PC-3 (cell line): ENCODE data around the gene HTT-AS. TPM values are rescaled to one million over a fixed set of nuclear protein-coding genes. Genes with fewer than 3 reads are reported as not detected.

Experiments
- ATAC-seq: fragments of 200-7000 bp; cut with Tn5 transposase; 2 replicates; pipeline ENCODE4 v1.9.1; 2020; ENCODE audit warnings: mild to moderate bottlenecking, moderate library complexity
- BruUV-seq: library from RNA; stranded (reverse); fragments of 400-500 nt; replicated peaks from 2 replicates; lab custom pipeline; 2021; lab: Mats Ljungman, UMichigan
- CTCF ChIA-PET: fragments of 300-600 bp; sonication (Branson Sonifier 250); formaldehyde crosslinking; loops from one replicate; lab custom pipeline; 2022; ENCODE audit warnings: antibody characterized with exemption; lab: Charles Lee
- POLR2A ChIA-PET: fragments of 300-600 bp; sonication (Branson Sonifier 250); formaldehyde crosslinking; loops from one replicate; lab custom pipeline; 2022; ENCODE audit warnings: antibody characterized with exemption; ENCODE audit not compliant: unreplicated experiment; lab: Charles Lee
- DNase-seq: peaks from one replicate; pipeline ENCODE4 v3.0.0-alpha.2; 2015
- H2AFZ ChIP-seq: fragments of 300-600 bp; sonication (generic); 2 replicates; pipeline ENCODE4 v1.6.0; 2016; ENCODE audit warnings: antibody characterized with exemption, low read length
- H3F3A ChIP-seq: fragments of 300-600 bp; sonication (generic); one replicate; pipeline ENCODE4 v1.6.0; 2017; ENCODE audit warnings: antibody characterized with exemption, low read length, control low read depth, mild to moderate bottlenecking; ENCODE audit not compliant: unreplicated experiment
- H3K27ac ChIP-seq: fragments of 300-600 bp; sonication (generic); 2 replicates; pipeline ENCODE4 v1.5.1; 2016; ENCODE audit warnings: mild to moderate bottlenecking, low read length
- H3K27me3 ChIP-seq: fragments of 300-600 bp; sonication (generic); 2 replicates; pipeline ENCODE4 v1.6.1; 2016; ENCODE audit warnings: low read length, mixed read lengths
- H3K36me3 ChIP-seq: fragments of 300-600 bp; sonication (generic); 2 replicates; pipeline ENCODE4 v1.6.1; 2016; ENCODE audit warnings: low read depth, mixed run types, low read length, mixed read lengths
- H3K4me1 ChIP-seq: fragments of 300-600 bp; sonication (generic); 2 replicates; pipeline ENCODE4 v1.5.1; 2016; ENCODE audit warnings: low read length; ENCODE audit not compliant: insufficient read depth
- H3K4me2 ChIP-seq: fragments of 300-600 bp; sonication (generic); 2 replicates; pipeline ENCODE4 v1.6.0; 2016; ENCODE audit warnings: low read length
- H3K4me3 ChIP-seq: fragments of 300-600 bp; sonication (generic); 2 replicates; pipeline ENCODE4 v1.5.1; 2016; ENCODE audit warnings: mild to moderate bottlenecking, low read length, mixed read lengths
- H3K79me2 ChIP-seq: fragments of 300-600 bp; sonication (generic); 2 replicates; pipeline ENCODE4 v1.6.1; 2017; ENCODE audit warnings: low read length, mixed read lengths
- H3K9ac ChIP-seq: fragments of 300-600 bp; sonication (generic); 2 replicates; pipeline ENCODE4 v1.6.0; 2016; ENCODE audit warnings: mild to moderate bottlenecking, low read length
- H3K9me2 ChIP-seq: fragments of 300-600 bp; sonication (generic); replicated peaks from 2 replicates; pipeline ENCODE4 v1.6.1; 2016; ENCODE audit warnings: mixed run types, low read length, mixed read lengths
- H3K9me3 ChIP-seq: fragments of 300-600 bp; sonication (generic); 2 replicates; pipeline ENCODE4 v1.6.1; 2016; ENCODE audit warnings: low read length, mixed read lengths
- H4K20me1 ChIP-seq: fragments of 300-600 bp; sonication (generic); 2 replicates; pipeline ENCODE4 v1.6.1; 2016; ENCODE audit warnings: low read length, mixed read lengths
- EZH2 ChIP-seq: fragments of 300-600 bp; sonication (generic); IDR thresholded peaks from one replicate; pipeline ENCODE4 v1.6.1; 2017; ENCODE audit warnings: antibody characterized with exemption, mild to moderate bottlenecking, low read length; ENCODE audit not compliant: unreplicated experiment
- EZH2phosphoT487 ChIP-seq: fragments of 300-600 bp; sonication (generic); IDR thresholded peaks from 2 replicates; pipeline ENCODE4 v1.6.1; 2018; ENCODE audit warnings: mild to moderate bottlenecking, antibody characterized with exemption, low read length, borderline replicate concordance
- intact Hi-C: fragments of 100-400 bp; cut with micrococcal nuclease; formaldehyde crosslinking; loops from 2 replicates; pipeline ENCODE4 v1.9.0; 2023
- total RNA-seq: library from RNA; depleted of rRNA; stranded (reverse); fragments of >200 nt; gene quantifications from 2 replicates; pipeline ENCODE4 v1.2.3, GENCODE V29; 2014
- TF ChIP-seq, protein P1 (sequence below): fragments of 300-600 bp; sonication (generic); conservative IDR thresholded peaks from 2 replicates; pipeline ENCODE4 v1.5.1; 2017; ENCODE audit warnings: antibody characterized with exemption, low read depth, mild to moderate bottlenecking, low read length

Gene HTT-AS
- total RNA-seq, 1 experiment from 2014 or later, result not detected

DNA sequence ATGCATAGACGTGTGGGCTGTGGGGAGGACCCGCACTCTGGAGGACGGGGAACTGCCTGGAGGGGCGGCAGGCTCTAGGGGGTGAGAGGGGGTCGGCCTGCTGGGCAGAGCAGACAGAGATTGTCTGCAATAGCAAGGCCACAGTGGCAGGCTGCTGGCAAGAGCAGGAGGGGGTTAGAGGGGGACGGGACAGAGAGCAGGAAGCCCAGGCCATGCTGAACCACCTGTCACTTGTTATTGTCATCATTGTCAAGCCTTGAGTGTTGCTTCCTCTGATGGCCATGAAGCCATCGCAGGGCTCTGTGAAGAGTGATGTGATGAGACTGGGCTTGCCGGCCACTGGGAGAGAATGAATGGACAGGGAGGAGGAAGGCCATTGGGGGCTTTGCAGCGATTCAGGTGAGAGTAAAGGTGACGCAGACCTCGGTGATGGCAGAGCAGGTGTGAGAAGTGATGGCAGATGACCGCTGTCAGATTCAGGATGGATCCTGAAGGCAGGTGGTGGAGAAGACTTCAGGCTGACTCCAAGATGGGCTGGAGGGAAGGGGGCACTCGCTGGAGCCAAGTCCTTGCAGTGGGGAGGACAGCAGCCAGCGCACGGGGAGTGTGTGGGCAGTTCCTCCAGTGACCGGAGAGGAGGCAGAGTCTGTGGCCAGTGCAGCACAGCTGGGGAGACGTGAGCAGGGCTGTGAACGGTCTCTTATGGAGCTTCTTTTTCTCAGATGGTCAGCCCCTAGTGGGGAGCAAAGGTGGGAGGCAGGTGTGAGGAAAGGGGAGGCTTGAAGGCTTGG, 43.6 kb downstream of the HTT-AS start:
- no peak overlapping the region for H3K9ac ChIP-seq
- no peak overlapping the region for H2AFZ ChIP-seq
- H3F3A ChIP-seq, result no peaks in the 10 kb centered on the region
- H3K4me2 ChIP-seq, result no peak overlapping the region
- TF ChIP-seq, protein P1, sequence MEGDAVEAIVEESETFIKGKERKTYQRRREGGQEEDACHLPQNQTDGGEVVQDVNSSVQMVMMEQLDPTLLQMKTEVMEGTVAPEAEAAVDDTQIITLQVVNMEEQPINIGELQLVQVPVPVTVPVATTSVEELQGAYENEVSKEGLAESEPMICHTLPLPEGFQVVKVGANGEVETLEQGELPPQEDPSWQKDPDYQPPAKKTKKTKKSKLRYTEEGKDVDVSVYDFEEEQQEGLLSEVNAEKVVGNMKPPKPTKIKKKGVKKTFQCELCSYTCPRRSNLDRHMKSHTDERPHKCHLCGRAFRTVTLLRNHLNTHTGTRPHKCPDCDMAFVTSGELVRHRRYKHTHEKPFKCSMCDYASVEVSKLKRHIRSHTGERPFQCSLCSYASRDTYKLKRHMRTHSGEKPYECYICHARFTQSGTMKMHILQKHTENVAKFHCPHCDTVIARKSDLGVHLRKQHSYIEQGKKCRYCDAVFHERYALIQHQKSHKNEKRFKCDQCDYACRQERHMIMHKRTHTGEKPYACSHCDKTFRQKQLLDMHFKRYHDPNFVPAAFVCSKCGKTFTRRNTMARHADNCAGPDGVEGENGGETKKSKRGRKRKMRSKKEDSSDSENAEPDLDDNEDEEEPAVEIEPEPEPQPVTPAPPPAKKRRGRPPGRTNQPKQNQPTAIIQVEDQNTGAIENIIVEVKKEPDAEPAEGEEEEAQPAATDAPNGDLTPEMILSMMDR, result no peak
- TF ChIP-seq EZH2phosphoT487 (no peak), EZH2 (no peak)
- H3K27ac ChIP-seq, result no peak overlapping the region
- no peaks in the 10 kb centered on the region for H3K9me3 ChIP-seq
- no peaks in the 10 kb centered on the region for H3K36me3 ChIP-seq
- ChIA-PET CTCF (interaction anchor here (0.6 kb wide), 1 partner anchor 54 kb away, joined by 3 read pairs; no protein-coding TSS in a partner anchor), POLR2A (no interaction called here)
- no peak for DNase-seq
- H3K79me2 ChIP-seq, result no peaks in the 10 kb centered on the region
- no peak overlapping the region for H3K4me3 ChIP-seq
- H3K27me3 ChIP-seq, result no peaks in the 10 kb centered on the region
- intact Hi-C loops, result no loop called here
- ATAC-seq, result no peak
- H3K9me2 ChIP-seq, result no peaks in the 10 kb centered on the region
- no peaks in the 10 kb centered on the region for H3K4me1 ChIP-seq
- no peaks in the 10 kb centered on the region for H4K20me1 ChIP-seq
- no TSS peak for BruUV-seq

DNA sequence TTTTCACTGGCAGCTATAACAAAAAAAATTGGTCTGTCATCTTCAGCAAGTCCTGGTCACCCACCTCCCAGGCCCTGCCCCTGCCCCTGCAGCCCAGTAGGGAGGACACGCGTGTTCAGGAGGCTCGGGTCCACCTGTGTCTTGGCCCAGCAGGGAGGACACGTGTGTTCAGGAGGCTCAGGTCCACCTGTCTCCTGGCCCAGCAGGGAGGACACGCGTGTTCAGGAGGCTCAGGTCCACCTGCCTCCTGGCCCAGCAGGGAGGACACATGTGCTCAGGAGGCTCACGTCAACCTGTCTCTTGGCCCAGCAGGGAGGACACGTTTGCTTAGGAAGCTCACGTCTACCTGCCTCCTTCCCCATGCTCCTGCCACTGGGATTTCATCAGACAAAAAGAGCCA, 44.9 kb downstream of the HTT-AS start:
- intact Hi-C loops, result no loop called here
- no peak overlapping the region for H3K4me3 ChIP-seq
- BruUV-seq, result no TSS peak
- H3K36me3 ChIP-seq, result no peaks in the 10 kb centered on the region
- TF ChIP-seq, protein P1, result no peak
- TF ChIP-seq EZH2 (no peak), EZH2phosphoT487 (no peak)
- H3K4me2 ChIP-seq, result no peak overlapping the region
- no peaks in the 10 kb centered on the region for H3K9me2 ChIP-seq
- CTCF ChIA-PET, result no interaction called here
- H3K4me1 ChIP-seq, result no peaks in the 10 kb centered on the region
- no peak for ATAC-seq
- H3K9ac ChIP-seq, result no peak overlapping the region
- no peak overlapping the region for H2AFZ ChIP-seq
- H3K79me2 ChIP-seq, result no peaks in the 10 kb centered on the region
- H3K27ac ChIP-seq, result no peak overlapping the region
- H3K9me3 ChIP-seq, result no peaks in the 10 kb centered on the region
- no peaks in the 10 kb centered on the region for H3F3A ChIP-seq
- H4K20me1 ChIP-seq, result no peaks in the 10 kb centered on the region
- no peak for DNase-seq
- H3K27me3 ChIP-seq, result no peaks in the 10 kb centered on the region
- POLR2A ChIA-PET, result no interaction called here

DNA sequence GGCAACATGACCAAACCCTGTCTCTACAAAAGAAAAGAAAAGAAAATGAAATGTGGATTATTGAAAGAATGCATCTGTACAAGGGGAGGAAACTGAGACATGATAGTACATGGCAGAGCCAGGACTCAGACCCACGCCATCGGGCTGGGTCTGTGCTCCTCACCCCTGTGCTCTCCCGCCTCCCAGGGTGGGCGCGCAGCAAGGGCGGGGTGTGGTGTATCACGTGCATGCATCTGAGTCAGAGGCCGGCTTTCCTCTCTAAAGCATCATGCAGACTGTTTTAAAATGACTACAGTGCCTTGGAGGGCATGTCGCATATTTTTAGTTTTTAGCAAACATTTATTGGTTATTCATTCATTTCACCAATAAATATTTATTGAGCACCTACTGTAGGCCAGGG, 47.8 kb downstream of the HTT-AS start:
- Histone ChIP-seq H3K4me2 (no peak overlapping the region), H3K27me3 (no peaks in the 10 kb centered on the region), H3K9ac (no peak overlapping the region), H2AFZ (no peak overlapping the region), H3K4me3 (no peak overlapping the region), H3K9me2 (no peaks in the 10 kb centered on the region), H4K20me1 (no peaks in the 10 kb centered on the region), H3K27ac (no peak overlapping the region), H3K36me3 (no peaks in the 10 kb centered on the region), H3K79me2 (no peaks in the 10 kb centered on the region), H3F3A (no peaks in the 10 kb centered on the region), H3K4me1 (no peaks in the 10 kb centered on the region), H3K9me3 (no peaks in the 10 kb centered on the region)
- DNase-seq (no peak), ATAC-seq (no peak)
- ChIA-PET POLR2A (no interaction called here), CTCF (no interaction called here)
- BruUV-seq, result no TSS peak
- intact Hi-C loops, result no loop called here
- TF ChIP-seq, protein P1, result no peak
- no peak for TF ChIP-seq EZH2
- TF ChIP-seq EZH2phosphoT487, result no peak
